ENCODE data around the gene CTPS2. TPM values are rescaled to one million over a fixed set of nuclear protein-coding genes. Genes with fewer than 3 reads are reported as not detected.
"Not testable (repeated sequence)": the region's sequence is repeated elsewhere in the genome, so short reads cannot be mapped to it uniquely, and the experiment has no call there.

The CTPS2 gene
- total and polyA plus RNA-seq, 10 donors: 5.3 to 11.7 (median 9.5) TPM

DNA sequence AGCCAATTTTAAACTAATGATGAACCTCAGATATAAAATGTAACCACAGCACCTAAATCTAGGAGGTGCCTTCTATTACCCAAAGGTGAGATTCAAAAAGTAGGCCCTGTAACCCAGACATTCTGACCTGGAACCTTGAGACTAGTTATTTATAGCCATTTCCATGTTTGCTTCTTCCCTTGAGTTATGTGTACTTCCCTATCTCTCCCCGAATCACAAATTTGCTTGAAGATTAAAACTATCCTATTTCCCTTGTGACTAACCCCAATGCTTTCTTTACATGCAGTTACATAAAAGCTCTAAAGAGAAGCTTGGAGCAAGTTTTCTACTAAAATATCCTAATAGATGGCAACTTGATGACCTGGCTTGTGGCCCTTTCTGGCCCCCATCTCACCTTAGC is 95.1 kb downstream of the CTPS2 start:
- WGBS, 5 donors: 82 to 90% (median 86%) methylated on average over 1 of the region's 1 CpG
- peaks cover 0 to 58% (median 0%) of the 10 kb centered on the region in 6 donors for H3K36me3 ChIP-seq
- H3K4me3 ChIP-seq: no peak overlapping the region
- H3K27me3 ChIP-seq (replicated peaks in 1 of 7): peaks cover 0 to 4% (median 0%) of the 10 kb centered on the region in 7 donors
- H3K27ac ChIP-seq: no peak overlapping the region
- no peak for DNase-seq
- H3K4me1 ChIP-seq: no peaks in the 10 kb centered on the region
- intact Hi-C loops (cut with DNase I; ENCODE audit: low total_unique reads): no loop called here
- no peak for TF ChIP-seq POLR2A (IDR thresholded peaks at IDR 0.05)
- TF ChIP-seq, protein P1, sequence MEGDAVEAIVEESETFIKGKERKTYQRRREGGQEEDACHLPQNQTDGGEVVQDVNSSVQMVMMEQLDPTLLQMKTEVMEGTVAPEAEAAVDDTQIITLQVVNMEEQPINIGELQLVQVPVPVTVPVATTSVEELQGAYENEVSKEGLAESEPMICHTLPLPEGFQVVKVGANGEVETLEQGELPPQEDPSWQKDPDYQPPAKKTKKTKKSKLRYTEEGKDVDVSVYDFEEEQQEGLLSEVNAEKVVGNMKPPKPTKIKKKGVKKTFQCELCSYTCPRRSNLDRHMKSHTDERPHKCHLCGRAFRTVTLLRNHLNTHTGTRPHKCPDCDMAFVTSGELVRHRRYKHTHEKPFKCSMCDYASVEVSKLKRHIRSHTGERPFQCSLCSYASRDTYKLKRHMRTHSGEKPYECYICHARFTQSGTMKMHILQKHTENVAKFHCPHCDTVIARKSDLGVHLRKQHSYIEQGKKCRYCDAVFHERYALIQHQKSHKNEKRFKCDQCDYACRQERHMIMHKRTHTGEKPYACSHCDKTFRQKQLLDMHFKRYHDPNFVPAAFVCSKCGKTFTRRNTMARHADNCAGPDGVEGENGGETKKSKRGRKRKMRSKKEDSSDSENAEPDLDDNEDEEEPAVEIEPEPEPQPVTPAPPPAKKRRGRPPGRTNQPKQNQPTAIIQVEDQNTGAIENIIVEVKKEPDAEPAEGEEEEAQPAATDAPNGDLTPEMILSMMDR (IDR thresholded peaks at IDR 0.05 in 8 of 11, conservative IDR thresholded peaks at IDR 0.05 in 3 of 11): no peak
- no peaks in the 10 kb centered on the region for H3K9me3 ChIP-seq

DNA sequence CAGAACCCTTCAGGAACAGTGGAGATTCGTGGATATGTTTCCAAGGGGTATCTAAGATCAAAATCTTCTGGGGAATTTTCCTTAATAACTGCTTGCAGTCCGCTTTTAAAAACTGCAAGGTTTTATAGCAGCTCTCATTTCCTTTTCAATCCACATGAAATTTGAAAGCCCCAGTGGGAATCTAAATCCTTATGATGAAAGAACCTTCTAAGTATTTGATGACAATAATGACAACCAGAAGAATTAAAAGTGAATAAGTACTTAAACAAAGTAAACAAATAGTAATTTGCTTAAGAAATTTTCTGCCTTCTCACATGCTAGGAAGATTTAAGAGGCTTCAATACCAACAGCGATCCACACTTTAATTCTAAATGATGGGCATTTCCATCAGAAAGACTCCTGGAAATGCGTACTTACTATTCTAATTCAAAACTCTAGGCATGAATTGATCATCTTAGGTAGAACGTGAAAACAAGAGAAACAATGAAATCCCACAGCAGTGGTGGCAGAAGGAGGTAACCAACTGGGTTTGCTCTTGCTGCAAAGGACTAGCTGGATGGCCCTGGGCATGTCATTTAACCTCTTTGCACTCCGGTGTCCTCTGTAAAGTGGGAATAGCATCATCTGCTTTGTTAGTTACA is 100.1 kb downstream of the CTPS2 start:
- peaks cover 0 to 60% (median 0%) of the 10 kb centered on the region in 6 donors for H3K36me3 ChIP-seq
- no peaks in the 10 kb centered on the region for H3K27me3 ChIP-seq (replicated peaks in 1 of 7)
- intact Hi-C loops (cut with DNase I; ENCODE audit: low total_unique reads): no loop called here
- DNase-seq: no peak
- no peak for TF ChIP-seq POLR2AphosphoS5 (IDR thresholded peaks at IDR 0.05)
- no peak for TF ChIP-seq POLR2A (IDR thresholded peaks at IDR 0.05)
- TF ChIP-seq, protein P1 (IDR thresholded peaks at IDR 0.05 in 8 of 11, conservative IDR thresholded peaks at IDR 0.05 in 3 of 11): no peak
- H3K4me1 ChIP-seq: no peaks in the 10 kb centered on the region
- no peaks in the 10 kb centered on the region for H3K9me3 ChIP-seq
- whole genome bisulfite sequencing, 5 donors: 72 to 94% (median 90%) methylated on average over 6 of the region's 6 CpGs
- no peak overlapping the region for H3K4me3 ChIP-seq
- H3K27ac ChIP-seq: no peak overlapping the region

DNA sequence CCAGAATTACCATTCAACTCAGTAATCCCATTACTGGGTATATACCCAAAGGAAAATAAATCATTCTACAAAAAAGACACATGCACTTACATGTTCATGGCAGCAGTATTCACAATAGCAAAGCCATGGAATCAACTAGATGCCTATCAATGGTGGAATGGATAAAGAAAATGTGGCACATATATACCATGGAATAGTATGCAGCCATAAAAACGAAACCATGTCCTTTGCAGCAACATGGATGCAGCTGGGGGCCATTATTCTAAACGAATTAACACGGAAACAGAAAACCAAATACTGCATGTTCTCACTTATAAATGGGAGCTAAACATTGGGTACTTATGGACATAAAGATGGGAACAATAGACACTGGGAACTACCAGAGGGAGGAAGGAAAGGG is 101.8 kb downstream of the CTPS2 start:
- DNase-seq; H3K9me3 ChIP-seq; intact Hi-C loops (cut with DNase I; ENCODE audit: low total_unique reads); H3K4me3 ChIP-seq; H3K27ac ChIP-seq; H3K4me1 ChIP-seq; H3K27me3 ChIP-seq (replicated peaks in 1 of 7): not testable (repeated sequence)
- H3K36me3 ChIP-seq: peaks cover 0 to 53% (median 0%) of the 10 kb centered on the region in 6 donors
- 80 to 98% (median 88%) methylated on average over 3 of the region's 3 CpGs for WGBS, 5 donors

DNA sequence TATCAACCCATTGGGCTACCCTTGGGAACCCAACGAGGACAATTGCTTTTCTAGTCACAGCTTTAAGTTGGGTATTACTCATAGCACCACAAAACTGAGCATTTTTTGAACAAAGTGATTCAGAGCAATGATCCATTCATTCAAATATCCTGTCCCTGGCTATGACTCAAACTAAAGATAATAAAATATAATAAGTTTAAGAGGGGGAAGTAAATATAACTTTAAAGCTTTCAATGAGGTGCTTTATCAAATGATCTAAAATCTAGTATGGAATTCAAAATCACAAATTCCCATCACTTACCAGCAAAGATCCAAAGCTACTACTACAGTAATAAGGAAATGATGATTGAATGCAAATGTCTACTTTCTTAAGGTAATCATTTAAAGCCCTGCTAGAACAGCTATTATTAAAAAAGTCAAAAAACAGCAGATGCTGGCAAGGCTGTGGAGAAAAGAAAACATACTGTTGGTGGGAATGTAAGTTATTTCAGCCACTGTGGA is 102.3 kb downstream of the CTPS2 start:
- no peak overlapping the region for H3K4me3 ChIP-seq
- H3K27me3 ChIP-seq (replicated peaks in 1 of 7): no peaks in the 10 kb centered on the region
- no peak overlapping the region for H3K27ac ChIP-seq
- no peak for TF ChIP-seq POLR2AphosphoS5 (IDR thresholded peaks at IDR 0.05)
- no peak for TF ChIP-seq POLR2A (IDR thresholded peaks at IDR 0.05)
- TF ChIP-seq, protein P1 (IDR thresholded peaks at IDR 0.05 in 8 of 11, conservative IDR thresholded peaks at IDR 0.05 in 3 of 11): no peak
- H3K36me3 ChIP-seq: peaks cover 0 to 48% (median 0%) of the 10 kb centered on the region in 6 donors
- H3K4me1 ChIP-seq: no peaks in the 10 kb centered on the region
- WGBS, 5 donors: 66 to 74% (median 70%) methylated on average over 1 of the region's 1 CpG
- no peak for DNase-seq
- H3K9me3 ChIP-seq: no peaks in the 10 kb centered on the region
- intact Hi-C loops (cut with DNase I; ENCODE audit: low total_unique reads): no loop called here

Measured in spleen (tissue), 11 donors.